HepG2 (cell line): Measurements from ENCODE around the gene C16orf78. TPM values are rescaled to one million over a fixed set of nuclear protein-coding genes. Genes with fewer than 3 reads are reported as not detected.

Source experiments
- ATAC-seq: fragments of 200-7000 bp; cut with Tn5 transposase; 3 replicates; pipeline ENCODE4 v1.9.1; 2020; ENCODE audit warnings: mild to moderate bottlenecking, moderate library complexity
- BruUV-seq: library from RNA; stranded (reverse); fragments of 400-500 nt; replicated peaks from 2 replicates; lab custom pipeline; 2021; lab: Mats Ljungman, UMichigan
- CTCF ChIA-PET: fragments of 300-600 bp; formaldehyde crosslinking; extraction: SDS; loops from one replicate; lab custom pipeline; 2021; ENCODE audit warnings: low total read pairs, inconsistent platforms, low intra/inter-chr PET ratio; lab: Yijun Ruan, JAX
- POLR2A ChIA-PET: fragments of 350-600 bp; sonication (Branson Sonifier 250); formaldehyde crosslinking; loops from one replicate; lab custom pipeline; 2020; ENCODE audit warnings: antibody characterized with exemption, inconsistent platforms; lab: Yijun Ruan, JAX
- DNase-seq: peaks from one replicate; pipeline ENCODE4 v3.0.0-alpha.2; 2015; ENCODE audit warnings: low spot score
- FAIRE-seq: peaks from 3 replicates; lab custom pipeline; 2011; peaks lifted over from hg19 to GRCh38; lab: Jason Lieb, UNC
- H2AFZ ChIP-seq: one replicate; pipeline ENCODE4 v1.6.1; 2011; ENCODE audit warnings: low read length, inconsistent platforms
- H3K27ac ChIP-seq: fragments of 300-600 bp; 3 replicates; pipeline ENCODE4 v1.8.0; 2011; ENCODE audit warnings: mixed run types, mild to moderate bottlenecking, mixed read lengths, low read length, inconsistent platforms; ENCODE audit not compliant: insufficient read depth; ENCODE audit errors: extremely low read length
- H3K27me3 ChIP-seq, 2 experiments: fragments of 200-600 bp in 1 of 2; 2 replicates in 1 of 2; 3 replicates in 1 of 2; pipeline versions ENCODE4 v1.6.0 to v1.8.0; 2011; ENCODE audit warnings: low read length in 2 of 2, mild to moderate bottlenecking in 2 of 2, moderate library complexity in 2 of 2, inconsistent platforms in 1 of 2; ENCODE audit not compliant: insufficient read depth in 2 of 2, control insufficient read depth in 1 of 2
- H3K36me3 ChIP-seq, 2 experiments: fragments of 200-600 bp in 1 of 2; replicated peaks in 1 of 2; 2 replicates in 1 of 2; 3 replicates in 1 of 2; pipeline versions ENCODE4 v1.5.1 to v1.8.0; 2011; ENCODE audit warnings: low read length in 2 of 2, inconsistent platforms in 1 of 2; ENCODE audit not compliant: insufficient read depth in 2 of 2, control insufficient read depth in 1 of 2
- H3K4me1 ChIP-seq: 2 replicates; pipeline ENCODE4 v1.5.1; 2012; ENCODE audit warnings: low read length, inconsistent platforms; ENCODE audit not compliant: insufficient read depth
- H3K4me2 ChIP-seq: 2 replicates; pipeline ENCODE4 v1.6.0; 2011; ENCODE audit warnings: low read depth, low read length, inconsistent platforms
- H3K4me3 ChIP-seq, 3 experiments: fragments of 200-600 bp in 1 of 3; sonication (generic), shearing (Covaris generic) in 1 of 3; replicated peaks in 1 of 3; 2 replicates each; pipeline ENCODE4 v1.5.1; 2011 to 2016; ENCODE audit warnings: low read length in 3 of 3, inconsistent platforms in 2 of 3, low read depth in 2 of 3, mild to moderate bottlenecking in 2 of 3, control low read depth in 1 of 3, mixed read lengths in 1 of 3; ENCODE audit not compliant: insufficient read depth in 1 of 3
- H3K79me2 ChIP-seq: one replicate; pipeline ENCODE4 v1.6.1; 2011; ENCODE audit warnings: low read length, inconsistent platforms; ENCODE audit not compliant: insufficient read depth
- H3K9ac ChIP-seq: 2 replicates; pipeline ENCODE4 v1.6.0; 2011; ENCODE audit warnings: mild to moderate bottlenecking, low read depth, low read length, inconsistent platforms; ENCODE audit not compliant: insufficient read depth
- H3K9me3 ChIP-seq: 2 replicates; pipeline ENCODE4 v1.5.1; 2012; ENCODE audit warnings: mild to moderate bottlenecking, low read length
- H4K20me1 ChIP-seq: 2 replicates; pipeline ENCODE4 v1.6.0; 2011; ENCODE audit warnings: inconsistent platforms, mild to moderate bottlenecking, low read length, moderate library complexity; ENCODE audit not compliant: insufficient read depth
- ARNT ChIP-seq: fragments of 450-650 bp; IDR thresholded peaks from 2 replicates; pipeline ENCODE4 v1.6.1; 2017
- CHD2 ChIP-seq: IDR thresholded peaks from 2 replicates; pipeline ENCODE4 v1.6.1; 2011; ENCODE audit warnings: low read depth, low read length, improper control_type of control experiment
- FOXA1 ChIP-seq, 2 experiments: fragments of 450-650 bp in 1 of 2; sonication (generic) in 1 of 2; formaldehyde crosslinking in 1 of 2; IDR thresholded peaks; 2 replicates each; pipeline versions ENCODE4 v1.4.0 to v1.6.1; 2016 to 2020; ENCODE audit warnings: missing genetic modification reagents in 1 of 2
- GABPB1 ChIP-seq: IDR thresholded peaks from 2 replicates; pipeline ENCODE4 v1.6.1; 2016; ENCODE audit warnings: mild to moderate bottlenecking, missing genetic modification reagents, moderate library complexity, missing compliant biosample characterization
- GATA4 ChIP-seq: sonication (generic); IDR thresholded peaks from 2 replicates; pipeline ENCODE4 v1.6.1; 2016; ENCODE audit warnings: antibody characterized with exemption, low read depth, borderline replicate concordance
- KLF6 ChIP-seq: IDR thresholded peaks from 2 replicates; pipeline ENCODE4 v1.8.0; 2016; ENCODE audit warnings: missing biosample characterization, missing genetic modification reagents
- KLF9 ChIP-seq: IDR thresholded peaks from 2 replicates; pipeline ENCODE4 v1.6.1; 2016; ENCODE audit warnings: low read depth
- MBD4 ChIP-seq: IDR thresholded peaks from 2 replicates; pipeline ENCODE4 v1.6.1; 2012; ENCODE audit warnings: low read length, inconsistent platforms, borderline replicate concordance
- NFKB2 ChIP-seq: sonication (generic); formaldehyde crosslinking; IDR thresholded peaks from 2 replicates; pipeline ENCODE4 v1.4.0; 2020; ENCODE audit warnings: missing genetic modification reagents, borderline replicate concordance
- NR1H2 ChIP-seq: sonication (generic); formaldehyde crosslinking; IDR thresholded peaks from 2 replicates; pipeline ENCODE4 v1.8.1; 2022; ENCODE audit warnings: low read depth, missing genetic modification reagents, borderline replicate concordance
- PRDM4 ChIP-seq: sonication (generic); formaldehyde crosslinking; IDR thresholded peaks from 2 replicates; pipeline ENCODE4 v1.9.0; 2021; ENCODE audit warnings: missing genetic modification reagents, borderline replicate concordance
- RNF2 ChIP-seq: fragments of 450-650 bp; conservative IDR thresholded peaks from 2 replicates; pipeline ENCODE4 v1.6.1; 2016; ENCODE audit warnings: low read depth
- ZBTB2 ChIP-seq: sonication (generic); formaldehyde crosslinking; IDR thresholded peaks from 2 replicates; pipeline ENCODE4 v1.8.0; 2022; ENCODE audit warnings: low read depth, missing genetic modification reagents
- ZFP90 ChIP-seq: sonication (generic); formaldehyde crosslinking; IDR thresholded peaks from 2 replicates; pipeline ENCODE4 v1.8.0; 2022; ENCODE audit warnings: missing genetic modification reagents, mild to moderate bottlenecking, inconsistent platforms, borderline replicate concordance
- ZNF326 ChIP-seq: sonication (generic); formaldehyde crosslinking; IDR thresholded peaks from 2 replicates; pipeline ENCODE4 v1.4.0; 2020; ENCODE audit warnings: missing genetic modification reagents, borderline replicate concordance
- WGBS: methylation state at CpG from one replicate; pipeline ENCODE4 v1.1.6; 2017; ENCODE audit warnings: low lambda C conversion rate; 5-methylcytosine and 5-hydroxymethylcytosine counted together
- in situ Hi-C: cut with HindIII; loops from 2 replicates; pipeline ENCODE4 v1.10.0; 2017; ENCODE audit warnings: low pct_unique_long_range_greater_than_20kb; ENCODE audit not compliant: extremely low pct_ligation_motif_present
- intact Hi-C: fragments of 100-400 bp; cut with micrococcal nuclease; formaldehyde crosslinking; loops from one replicate; pipeline ENCODE4 v1.10.0; 2022; ENCODE audit not compliant: unreplicated experiment
- polyA plus RNA-seq, 8 experiments: library from polyadenylated mRNA; depleted of rRNA in 3 of 8; stranded (reverse) in 7 of 8; unstranded in 1 of 8; fragments of >200 nt; fragmentation: Illumina TruSeq in 4 of 8; extraction: Trizol in 4 of 8; gene quantifications; 2 replicates each; pipeline versions ENCODE4 v1.2.1 to v1.2.3, GENCODE V29; 2011 to 2016; ENCODE audit warnings: low read depth in 4 of 8, missing spikeins in 1 of 8, mixed read lengths in 1 of 8; ENCODE audit not compliant: insufficient read depth in 1 of 8
- total RNA-seq, 5 experiments: library from RNA; depleted of rRNA; stranded (reverse); fragments of >200 nt; fragmentation: Illumina TruSeq; extraction: Trizol; gene quantifications; 2 replicates each; pipeline ENCODE4 v1.2.3, GENCODE V29; 2016; ENCODE audit warnings: low read depth in 1 of 5
- TF ChIP-seq, protein P1 (sequence below): sonication (generic); formaldehyde crosslinking; IDR thresholded peaks from 2 replicates; pipeline ENCODE4 v1.4.0; 2020; ENCODE audit warnings: missing genetic modification reagents
- TF ChIP-seq, protein P2 (sequence below): sonication (generic); formaldehyde crosslinking; IDR thresholded peaks from 2 replicates; pipeline ENCODE4 v1.9.0; 2021; ENCODE audit warnings: missing genetic modification reagents, borderline replicate concordance

C16orf78 gene
- total and polyA plus RNA-seq, 2 of the 13 experiments (the other 11 are each of a cell fraction or from before 2014, with no cell fraction given): not detected

GRCh38 chr16:49328325-49328724 lies 45.3 kb upstream of the C16orf78 start:
- H3K9me3 ChIP-seq: no peaks in the 10 kb centered on the region
- TF ChIP-seq, protein P1, sequence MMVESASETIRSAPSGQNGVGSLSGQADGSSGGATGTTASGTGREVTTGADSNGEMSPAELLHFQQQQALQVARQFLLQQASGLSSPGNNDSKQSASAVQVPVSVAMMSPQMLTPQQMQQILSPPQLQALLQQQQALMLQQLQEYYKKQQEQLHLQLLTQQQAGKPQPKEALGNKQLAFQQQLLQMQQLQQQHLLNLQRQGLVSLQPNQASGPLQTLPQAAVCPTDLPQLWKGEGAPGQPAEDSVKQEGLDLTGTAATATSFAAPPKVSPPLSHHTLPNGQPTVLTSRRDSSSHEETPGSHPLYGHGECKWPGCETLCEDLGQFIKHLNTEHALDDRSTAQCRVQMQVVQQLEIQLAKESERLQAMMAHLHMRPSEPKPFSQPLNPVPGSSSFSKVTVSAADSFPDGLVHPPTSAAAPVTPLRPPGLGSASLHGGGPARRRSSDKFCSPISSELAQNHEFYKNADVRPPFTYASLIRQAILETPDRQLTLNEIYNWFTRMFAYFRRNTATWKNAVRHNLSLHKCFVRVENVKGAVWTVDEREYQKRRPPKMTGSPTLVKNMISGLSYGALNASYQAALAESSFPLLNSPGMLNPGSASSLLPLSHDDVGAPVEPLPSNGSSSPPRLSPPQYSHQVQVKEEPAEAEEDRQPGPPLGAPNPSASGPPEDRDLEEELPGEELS (CRISPR knock-in tag): no peak
- TF ChIP-seq, protein P2, sequence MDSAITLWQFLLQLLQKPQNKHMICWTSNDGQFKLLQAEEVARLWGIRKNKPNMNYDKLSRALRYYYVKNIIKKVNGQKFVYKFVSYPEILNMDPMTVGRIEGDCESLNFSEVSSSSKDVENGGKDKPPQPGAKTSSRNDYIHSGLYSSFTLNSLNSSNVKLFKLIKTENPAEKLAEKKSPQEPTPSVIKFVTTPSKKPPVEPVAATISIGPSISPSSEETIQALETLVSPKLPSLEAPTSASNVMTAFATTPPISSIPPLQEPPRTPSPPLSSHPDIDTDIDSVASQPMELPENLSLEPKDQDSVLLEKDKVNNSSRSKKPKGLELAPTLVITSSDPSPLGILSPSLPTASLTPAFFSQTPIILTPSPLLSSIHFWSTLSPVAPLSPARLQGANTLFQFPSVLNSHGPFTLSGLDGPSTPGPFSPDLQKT (CRISPR knock-in tag): no peak
- TF ChIP-seq CHD2 (no peak), GATA4 (no peak), GABPB1 (CRISPR knock-in tag) (no peak), FOXA1 (IDR thresholded peaks at IDR 0.05) (no peak), FOXA1 (CRISPR knock-in tag; IDR thresholded peaks at IDR 0.05) (no peak), PRDM4 (no peak), NR1H2 (CRISPR knock-in tag) (no peak), RNF2 (no peak), NFKB2 (no peak), MBD4 (no peak), KLF9 (CRISPR knock-in tag) (no peak), ARNT (no peak), KLF6 (no peak), ZNF326 (CRISPR knock-in tag) (no peak), ZBTB2 (CRISPR knock-in tag) (no peak), ZFP90 (CRISPR knock-in tag) (no peak)
- FAIRE-seq: no peak
- H2AFZ ChIP-seq: no peak overlapping the region
- H3K9ac ChIP-seq: no peak overlapping the region
- no peaks in the 10 kb centered on the region for H3K36me3 ChIP-seq
- no peak for DNase-seq
- H3K27ac ChIP-seq: no peak overlapping the region
- ChIA-PET CTCF (no interaction called here), POLR2A (no interaction called here)
- WGBS: 8% methylated on average over 4 of the region's 4 CpGs
- BruUV-seq: no TSS peak
- ATAC-seq: no peak
- in situ Hi-C loops: no loop called here
- H4K20me1 ChIP-seq: no peaks in the 10 kb centered on the region
- intact Hi-C loops: no loop called here
- no peak overlapping the region for H3K4me3 ChIP-seq
- no peak overlapping the region for H3K4me2 ChIP-seq
- no peaks in the 10 kb centered on the region for H3K4me1 ChIP-seq
- no peaks in the 10 kb centered on the region for H3K79me2 ChIP-seq
- 0 out of 5 replicates have a peak, but pooled peaks cover 0 to 3% of the 10 kb centered on the region in 2 experiments for H3K27me3 ChIP-seq
